COLO668 (cell line): ENCODE measurements around the gene UVRAG.
"Not testable (repeated sequence)": the region's sequence is repeated elsewhere in the genome, so short reads cannot be mapped to it uniquely, and the experiment has no call there.

Experiments
- DNase-seq: peaks from one replicate; lab custom pipeline; 2025; ENCODE audit not compliant: unreplicated experiment; lab: John Stamatoyannopoulos, UW

UVRAG gene

GRCh38 chr11:75873417-75874221, 58.6 kb downstream of the UVRAG start:
- no peak for DNase-seq

- no peak for DNase-seq
Observed at GRCh38 chr11:75874684-75875341, 59.8 kb downstream of the UVRAG start.

- not testable (repeated sequence) for DNase-seq
Observed at GRCh38 chr11:75877327-75877726, 62.3 kb downstream of the UVRAG start.

- not testable (repeated sequence) for DNase-seq
Observed at GRCh38 chr11:75877931-75878330, 62.9 kb downstream of the UVRAG start.

GRCh38 chr11:75878933-75879332, 63.9 kb downstream of the UVRAG start:
- DNase-seq = no peak

GRCh38 chr11:75879737-75880136, 64.7 kb downstream of the UVRAG start:
- DNase-seq = no peak

- not testable (repeated sequence) for DNase-seq
Observed at GRCh38 chr11:75880343-75880742, 65.3 kb downstream of the UVRAG start.

- DNase-seq = no peak
Observed at GRCh38 chr11:75884321-75884720, 69.3 kb downstream of the UVRAG start.

- no peak for DNase-seq
Observed at GRCh38 chr11:75888416-75888815, 73.4 kb downstream of the UVRAG start.

- DNase-seq = no peak
Observed at GRCh38 chr11:75891947-75892739, 77.1 kb downstream of the UVRAG start.

- DNase-seq = no peak
Observed at GRCh38 chr11:75893251-75893650, 78.2 kb downstream of the UVRAG start.

GRCh38 chr11:75894036-75894585, 79.1 kb downstream of the UVRAG start:
- no peak for DNase-seq

GRCh38 chr11:75896843-75897419, 81.9 kb downstream of the UVRAG start:
- no peak for DNase-seq

GRCh38 chr11:75898871-75899270, 83.9 kb downstream of the UVRAG start:
- no peak for DNase-seq

- no peak for DNase-seq
Observed at GRCh38 chr11:75899806-75900205, 84.8 kb downstream of the UVRAG start.

- no peak for DNase-seq
Observed at GRCh38 chr11:75900848-75901247, 85.8 kb downstream of the UVRAG start.

GRCh38 chr11:75902631-75903030, 87.6 kb downstream of the UVRAG start:
- DNase-seq = no peak

GRCh38 chr11:75903276-75903675, 88.3 kb downstream of the UVRAG start:
- no peak for DNase-seq

GRCh38 chr11:75905434-75905833, 90.4 kb downstream of the UVRAG start:
- no peak for DNase-seq

- no peak for DNase-seq
Observed at GRCh38 chr11:75907906-75908527, 93.0 kb downstream of the UVRAG start.
